Activated CD8-positive, alpha-beta memory T cell treated with anti-CD3 and anti-CD28 coated beads, Interleukin-2, amount 10 ng/mL, durations not matched to agents 7 days and 5 days (primary cell): Measurements from ENCODE around the gene TPGS2. TPM values are rescaled to one million over a fixed set of nuclear protein-coding genes. Genes with fewer than 3 reads are reported as not detected.

ENCODE experiments used
- ATAC-seq: fragments of 150-1000 bp; cut with Tn5 transposase; one replicate; pipeline ENCODE4 v1.10.0; 2021; ENCODE audit warnings: moderate library complexity
- CTCF ChIA-PET: fragments of 350-600 bp; sonication (Branson Sonifier 250); formaldehyde crosslinking; loops from one replicate; lab custom pipeline; 2021; ENCODE audit warnings: antibody characterized with exemption; lab: Charles Lee
- DNase-seq: peaks from one replicate; pipeline ENCODE4 v3.0.0-alpha.2; 2020
- H3K27ac Mint-ChIP-seq: one replicate; pipeline ENCODE4 v1.8.0; 2021; ENCODE audit warnings: mild to moderate bottlenecking, mixed read lengths
- H3K27me3 Mint-ChIP-seq: one replicate; pipeline ENCODE4 v1.8.0; 2021; ENCODE audit warnings: mixed read lengths
- H3K36me3 Mint-ChIP-seq: one replicate; pipeline ENCODE4 v1.8.0; 2021; ENCODE audit warnings: mild to moderate bottlenecking, mixed read lengths
- H3K4me1 Mint-ChIP-seq: one replicate; pipeline ENCODE4 v1.8.0; 2021; ENCODE audit warnings: mixed read lengths
- H3K4me3 Mint-ChIP-seq: one replicate; pipeline ENCODE4 v1.8.0; 2021; ENCODE audit warnings: mild to moderate bottlenecking, moderate library complexity, mixed read lengths
- H3K9me3 Mint-ChIP-seq: one replicate; pipeline ENCODE4 v1.8.0; 2022; ENCODE audit warnings: low read depth, mixed read lengths
- total RNA-seq, 2 experiments: library from RNA; stranded (reverse); gene quantifications; one replicate each; pipeline ENCODE4 v1.2.3, GENCODE V29; 2021

TPGS2 gene
- total RNA-seq, 2 experiments from 2014 or later: 119 to 120 TPM

DNA sequence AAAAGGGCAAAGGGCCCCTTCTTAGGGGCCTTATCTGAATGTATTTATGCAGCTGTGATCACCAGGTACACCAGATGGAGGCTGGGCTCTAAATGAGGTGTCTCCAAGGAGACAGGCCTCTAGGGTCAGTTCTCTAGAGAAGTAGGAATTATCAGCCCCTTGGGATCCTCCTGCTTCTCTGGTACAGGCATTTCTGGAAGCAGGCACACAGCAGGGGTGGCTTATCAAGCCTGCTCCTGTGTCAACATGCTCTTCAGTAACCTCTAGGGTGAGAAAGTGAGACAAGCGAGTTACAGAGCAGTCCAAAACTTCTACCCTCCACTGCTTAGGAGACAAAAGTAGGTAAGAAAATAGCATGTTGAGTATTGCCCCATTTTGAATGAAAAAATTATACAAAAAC lies 13.8 kb downstream of the TPGS2 start:
- Mint-ChIP-seq H3K27ac (no peak overlapping the region), H3K9me3 (no peaks in the 10 kb centered on the region), H3K27me3 (no peaks in the 10 kb centered on the region), H3K36me3 (peaks cover 35% of the 10 kb centered on the region), H3K4me1 (peaks cover 15% of the 10 kb centered on the region), H3K4me3 (no peak overlapping the region)
- DNase-seq (no peak), ATAC-seq (no peak)
- CTCF ChIA-PET: no interaction called here

DNA sequence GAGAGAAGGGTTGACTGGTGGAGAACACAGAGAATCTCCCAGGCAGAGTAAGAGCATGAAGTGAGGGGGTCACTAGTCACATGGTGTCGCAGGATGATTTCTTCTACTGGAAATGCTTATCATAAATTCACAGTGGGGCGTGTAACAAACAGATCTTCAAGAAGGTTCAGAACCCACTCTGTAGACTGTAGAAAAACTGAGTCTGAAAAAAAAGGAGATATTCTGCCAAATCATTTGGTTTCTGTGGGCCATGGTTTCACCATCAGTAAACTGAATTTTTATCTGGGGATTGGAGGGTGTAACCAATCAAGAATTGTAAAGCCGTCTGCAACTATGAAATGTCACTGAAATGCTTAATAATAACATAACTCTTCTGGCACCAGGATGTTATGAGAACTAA lies 15.0 kb downstream of the TPGS2 start:
- DNase-seq (no peak), ATAC-seq (no peak)
- Mint-ChIP-seq H3K9me3 (no peaks in the 10 kb centered on the region), H3K4me1 (peaks cover 18% of the 10 kb centered on the region), H3K4me3 (no peak overlapping the region), H3K27ac (peak overlapping the region; percentile 19), H3K27me3 (no peaks in the 10 kb centered on the region), H3K36me3 (peaks cover 33% of the 10 kb centered on the region)
- CTCF ChIA-PET: interaction anchor here (1.2 kb wide), 1 partner anchor 126 kb away, joined by 3 read pairs; no protein-coding TSS in a partner anchor

DNA sequence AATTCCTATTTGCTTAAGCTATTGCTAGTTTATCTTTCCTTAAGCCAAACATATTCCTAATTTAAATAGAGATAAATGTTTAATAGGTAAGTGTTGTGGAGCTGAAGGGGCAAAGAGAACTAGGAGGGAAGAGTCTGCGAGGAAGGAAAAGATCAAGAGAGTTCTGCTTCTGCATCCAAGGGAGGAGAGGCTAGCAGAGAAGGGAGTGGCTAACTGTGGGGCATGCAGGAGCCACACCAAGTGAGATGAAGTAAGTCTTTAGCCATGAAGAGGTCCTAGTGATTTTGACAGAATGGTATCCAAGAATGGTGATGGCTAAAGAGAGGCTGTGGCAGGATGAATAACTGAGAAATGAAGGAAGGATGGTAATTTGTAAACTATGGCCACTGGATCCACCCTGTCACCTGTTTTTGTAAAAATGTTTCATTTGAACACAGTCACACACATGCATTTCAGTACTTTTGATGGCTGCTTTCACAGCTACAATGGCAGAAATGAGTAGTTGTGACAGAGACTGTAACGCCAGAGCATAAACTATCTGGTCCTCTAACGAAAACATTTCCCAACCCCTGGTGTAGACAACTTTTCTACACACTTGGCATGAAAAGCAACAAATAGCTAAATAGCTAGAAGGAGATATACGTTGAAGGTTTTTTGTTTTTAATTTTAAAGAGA lies 15.6 kb downstream of the TPGS2 start:
- Mint-ChIP-seq H3K36me3 (peaks cover 33% of the 10 kb centered on the region), H3K9me3 (no peaks in the 10 kb centered on the region), H3K4me1 (peaks cover 18% of the 10 kb centered on the region), H3K4me3 (no peak overlapping the region), H3K27me3 (no peaks in the 10 kb centered on the region), H3K27ac (no peak overlapping the region)
- CTCF ChIA-PET: interaction anchor here (1.2 to 3.5 kb wide), 3 partner anchors 16 to 125 kb away, joined by 3 to 15 read pairs (median 4); partner anchors contain the start of genes KIAA1328 and TPGS2
- DNase-seq (no peak), ATAC-seq (no peak)

DNA sequence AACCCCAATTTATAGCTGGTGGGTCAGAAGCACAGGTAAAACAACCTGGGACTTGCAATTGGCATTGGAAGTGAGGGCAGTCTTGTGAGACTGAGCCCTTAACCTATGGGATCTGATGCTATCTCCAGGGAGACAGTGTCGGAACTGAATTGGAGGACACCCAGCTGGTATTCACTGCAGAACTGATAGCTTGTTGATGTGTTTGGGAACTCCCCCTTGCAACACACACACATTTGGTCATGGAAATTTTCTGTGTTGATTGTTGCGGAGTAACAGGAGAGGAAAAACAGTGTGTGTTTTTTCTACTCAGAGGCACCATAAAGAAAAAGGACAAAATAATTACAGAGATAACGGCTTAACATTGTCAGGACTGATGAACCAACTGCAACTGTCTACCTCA lies 16.1 kb downstream of the TPGS2 start:
- Mint-ChIP-seq H3K9me3 (no peaks in the 10 kb centered on the region), H3K36me3 (peaks cover 30% of the 10 kb centered on the region), H3K4me3 (no peak overlapping the region), H3K27ac (no peak overlapping the region), H3K27me3 (no peaks in the 10 kb centered on the region), H3K4me1 (peaks cover 18% of the 10 kb centered on the region)
- ATAC-seq (no peak), DNase-seq (no peak)
- CTCF ChIA-PET: interaction anchor here (1.6 to 3.5 kb wide), 2 partner anchors 16 to 125 kb away, joined by 4 to 15 read pairs; partner anchors contain the start of genes KIAA1328 and TPGS2

DNA sequence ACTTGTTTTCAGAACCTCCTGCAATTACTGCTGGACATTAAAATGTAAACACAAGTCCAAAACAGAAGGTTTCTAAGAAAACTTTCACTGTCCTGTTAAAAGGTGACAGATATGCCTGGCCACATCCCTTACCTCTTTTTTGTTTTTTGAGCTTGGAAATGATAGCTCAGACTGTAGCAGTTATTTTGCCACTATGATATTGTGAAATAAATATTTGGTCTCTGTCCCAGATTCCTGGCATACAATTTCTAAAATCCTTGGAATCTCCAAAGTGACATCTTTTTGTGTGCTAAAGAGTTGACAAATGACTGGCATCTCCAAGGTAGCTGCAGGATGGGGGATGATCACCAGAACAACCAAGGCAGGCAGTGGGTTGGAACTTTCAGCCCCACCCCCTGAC lies 16.8 kb downstream of the TPGS2 start:
- Mint-ChIP-seq H3K9me3 (no peaks in the 10 kb centered on the region), H3K4me1 (peaks cover 18% of the 10 kb centered on the region), H3K27me3 (no peaks in the 10 kb centered on the region), H3K4me3 (no peak overlapping the region), H3K36me3 (peaks cover 32% of the 10 kb centered on the region), H3K27ac (no peak overlapping the region)
- CTCF ChIA-PET: interaction anchor here (1.6 to 3.5 kb wide), 3 partner anchors 12 to 124 kb away, joined by 4 to 15 read pairs (median 5); partner anchors contain the start of genes KIAA1328 and TPGS2
- DNase-seq: no peak
- ATAC-seq: no peak

DNA sequence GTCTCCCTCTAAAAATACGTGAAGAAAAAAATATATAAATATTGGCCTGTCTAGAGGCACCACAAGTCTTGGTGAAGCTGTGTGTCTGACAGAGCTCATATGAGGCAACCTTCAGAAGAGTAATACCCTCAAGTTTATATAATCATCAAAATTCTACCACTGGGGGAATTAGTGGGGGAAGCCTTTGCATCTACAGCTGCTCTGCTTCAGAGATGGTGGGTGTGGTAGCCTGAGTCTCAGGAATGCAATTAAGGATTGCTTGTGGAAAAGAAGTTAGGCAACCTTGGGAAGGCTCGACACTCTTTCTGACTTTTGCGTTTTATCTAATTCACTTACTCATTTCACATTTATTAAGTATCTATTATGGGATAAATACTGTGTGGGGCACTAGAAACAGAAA lies 17.4 kb downstream of the TPGS2 start:
- DNase-seq (no peak), ATAC-seq (no peak)
- Mint-ChIP-seq H3K4me3 (no peak overlapping the region), H3K27me3 (no peaks in the 10 kb centered on the region), H3K27ac (no peak overlapping the region), H3K9me3 (no peaks in the 10 kb centered on the region), H3K4me1 (peaks cover 18% of the 10 kb centered on the region), H3K36me3 (peaks cover 32% of the 10 kb centered on the region)
- CTCF ChIA-PET: interaction anchor here (1.3 to 3.5 kb wide), 4 partner anchors 12 to 123 kb away, joined by 4 to 15 read pairs (median 6); partner anchors contain the start of genes KIAA1328 and TPGS2

DNA sequence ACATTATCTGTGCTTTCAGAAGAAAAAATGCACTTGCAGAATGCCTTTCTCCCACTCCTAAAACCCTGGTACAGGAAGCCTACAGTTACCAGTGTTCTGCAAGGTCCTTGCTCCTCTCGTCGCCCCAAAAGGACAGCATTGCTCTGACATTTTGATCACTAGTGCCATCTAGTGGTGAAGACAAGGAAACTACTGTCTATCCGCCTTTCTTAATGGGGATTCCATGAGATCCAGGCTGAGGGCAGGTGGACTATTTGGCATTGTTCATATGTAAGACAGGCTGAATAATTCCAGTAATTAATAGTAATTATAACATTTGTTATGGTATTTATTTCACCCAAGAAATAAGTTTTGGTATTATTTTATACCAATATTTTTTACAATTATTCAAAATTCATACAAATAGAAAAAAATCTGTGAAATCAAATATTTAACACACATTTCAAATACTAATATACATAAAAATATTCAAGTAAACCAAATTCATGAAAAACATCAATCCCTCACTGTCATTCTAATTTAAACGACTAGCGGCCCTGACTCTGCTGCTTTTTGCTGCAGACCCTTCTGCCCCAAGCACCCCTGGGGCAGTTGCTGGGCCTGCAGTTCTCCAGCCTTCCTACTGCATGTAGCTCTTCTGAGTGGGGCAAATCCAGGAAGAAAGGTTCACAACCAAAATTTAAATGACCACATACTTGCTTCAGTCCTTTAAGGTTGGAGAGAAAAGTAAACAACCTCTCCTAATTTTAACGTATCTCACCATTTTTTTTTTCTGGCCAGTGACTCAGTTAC lies 19.0 kb downstream of the TPGS2 start:
- CTCF ChIA-PET: interaction anchor here (1.3 to 3.5 kb wide), 3 partner anchors 19 to 122 kb away, joined by 6 to 15 read pairs (median 7); partner anchors contain the start of genes KIAA1328 and TPGS2
- Mint-ChIP-seq H3K27ac (peak overlapping the region; percentile 45), H3K4me3 (no peak overlapping the region), H3K27me3 (no peaks in the 10 kb centered on the region), H3K36me3 (peaks cover 36% of the 10 kb centered on the region), H3K9me3 (no peaks in the 10 kb centered on the region), H3K4me1 (peaks cover 18% of the 10 kb centered on the region)
- DNase-seq (peak; percentile 49), ATAC-seq (peak; percentile 94)

DNA sequence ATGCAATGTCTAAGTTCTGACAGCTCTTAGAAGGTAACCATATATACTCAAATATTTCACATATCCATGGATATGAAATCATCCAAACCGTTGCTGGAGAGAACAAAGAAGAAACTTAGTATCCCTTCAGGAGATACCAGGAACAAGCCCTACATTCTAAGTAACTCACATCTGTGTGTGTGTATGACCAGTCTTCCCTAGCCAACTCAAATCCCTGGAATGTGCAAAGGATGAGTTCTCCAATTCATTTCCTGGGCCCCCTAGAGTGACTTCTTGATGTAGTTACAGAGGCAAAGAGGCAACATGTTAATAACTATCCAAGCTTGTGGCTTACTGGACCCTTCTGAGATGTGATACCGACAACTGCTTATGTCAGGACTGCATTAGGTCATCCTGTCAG lies 20.1 kb downstream of the TPGS2 start:
- H3K4me3 Mint-ChIP-seq: no peak overlapping the region
- no peaks in the 10 kb centered on the region for H3K27me3 Mint-ChIP-seq
- H3K9me3 Mint-ChIP-seq: no peaks in the 10 kb centered on the region
- CTCF ChIA-PET: interaction anchor here (1.5 to 2.1 kb wide), 2 partner anchors 121 to 128 kb away, joined by 3 to 6 read pairs; no protein-coding TSS in a partner anchor
- H3K36me3 Mint-ChIP-seq: peaks cover 40% of the 10 kb centered on the region
- no peak for DNase-seq
- peaks cover 11% of the 10 kb centered on the region for H3K4me1 Mint-ChIP-seq
- no peak for ATAC-seq
- H3K27ac Mint-ChIP-seq: no peak overlapping the region

DNA sequence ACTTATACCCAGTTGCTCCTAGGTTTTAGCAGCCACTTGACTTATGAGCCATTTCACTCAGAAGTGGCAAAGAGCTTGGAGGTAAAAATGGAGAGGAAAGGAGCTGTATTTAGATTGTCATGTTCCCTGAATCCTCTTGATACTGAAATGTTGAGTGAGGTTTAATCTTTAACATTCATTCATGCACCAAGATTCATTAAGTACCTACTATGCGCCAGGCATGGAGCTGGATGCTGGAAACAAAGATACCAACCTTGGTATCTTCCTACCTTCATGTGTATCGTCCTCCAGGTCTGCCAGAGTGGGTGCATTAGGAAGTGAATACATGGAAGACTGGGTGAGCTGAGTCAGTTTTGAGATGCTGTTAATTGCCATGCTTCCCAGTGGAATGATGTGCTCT lies 23.7 kb downstream of the TPGS2 start:
- peaks cover 56% of the 10 kb centered on the region for H3K36me3 Mint-ChIP-seq
- H3K27me3 Mint-ChIP-seq: no peaks in the 10 kb centered on the region
- peaks cover 4% of the 10 kb centered on the region for H3K4me1 Mint-ChIP-seq
- DNase-seq: no peak
- CTCF ChIA-PET: no interaction called here
- H3K9me3 Mint-ChIP-seq: no peaks in the 10 kb centered on the region
- ATAC-seq: no peak
- no peak overlapping the region for H3K27ac Mint-ChIP-seq
- no peak overlapping the region for H3K4me3 Mint-ChIP-seq

DNA sequence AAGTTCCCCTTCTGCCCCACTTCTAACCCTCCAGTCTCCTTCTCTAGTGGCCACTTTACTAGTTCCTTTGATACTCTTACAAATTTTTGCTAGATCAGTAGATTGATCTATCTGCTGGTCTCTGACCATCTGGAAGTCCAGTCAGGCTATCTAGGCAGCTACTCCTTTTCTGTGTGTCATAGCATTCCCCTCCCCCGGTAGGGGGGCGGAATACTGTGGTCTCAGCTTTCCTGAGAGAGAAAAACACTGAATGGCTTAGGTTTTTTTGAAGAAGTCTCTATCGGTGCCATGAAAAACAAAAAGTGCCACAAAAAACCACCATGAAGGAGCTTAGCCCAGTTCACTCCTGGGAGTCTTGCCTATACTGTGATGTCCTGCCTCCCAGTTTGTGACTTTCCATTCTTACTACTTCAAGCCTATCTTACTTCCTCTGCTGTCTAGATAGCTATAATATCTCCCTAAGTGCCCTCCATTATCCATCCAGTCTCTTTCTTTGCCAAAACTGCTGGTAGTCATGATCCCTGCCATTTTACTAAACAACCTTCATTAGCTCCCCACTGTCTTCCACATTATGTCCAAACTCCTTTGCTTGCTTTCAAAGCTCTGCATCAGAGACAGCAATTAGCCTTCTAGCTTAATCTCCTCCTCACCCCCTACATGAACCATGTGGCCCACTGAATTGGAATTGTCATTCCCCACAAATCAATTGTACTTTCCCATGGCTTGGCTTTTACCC lies 29.9 kb downstream of the TPGS2 start:
- ATAC-seq (no peak), DNase-seq (no peak)
- no peak overlapping the region for H3K4me3 Mint-ChIP-seq
- H3K27ac Mint-ChIP-seq: no peak overlapping the region
- H3K4me1 Mint-ChIP-seq: no peaks in the 10 kb centered on the region
- H3K9me3 Mint-ChIP-seq: no peaks in the 10 kb centered on the region
- H3K27me3 Mint-ChIP-seq: no peaks in the 10 kb centered on the region
- peaks cover 62% of the 10 kb centered on the region for H3K36me3 Mint-ChIP-seq
- CTCF ChIA-PET: no interaction called here

DNA sequence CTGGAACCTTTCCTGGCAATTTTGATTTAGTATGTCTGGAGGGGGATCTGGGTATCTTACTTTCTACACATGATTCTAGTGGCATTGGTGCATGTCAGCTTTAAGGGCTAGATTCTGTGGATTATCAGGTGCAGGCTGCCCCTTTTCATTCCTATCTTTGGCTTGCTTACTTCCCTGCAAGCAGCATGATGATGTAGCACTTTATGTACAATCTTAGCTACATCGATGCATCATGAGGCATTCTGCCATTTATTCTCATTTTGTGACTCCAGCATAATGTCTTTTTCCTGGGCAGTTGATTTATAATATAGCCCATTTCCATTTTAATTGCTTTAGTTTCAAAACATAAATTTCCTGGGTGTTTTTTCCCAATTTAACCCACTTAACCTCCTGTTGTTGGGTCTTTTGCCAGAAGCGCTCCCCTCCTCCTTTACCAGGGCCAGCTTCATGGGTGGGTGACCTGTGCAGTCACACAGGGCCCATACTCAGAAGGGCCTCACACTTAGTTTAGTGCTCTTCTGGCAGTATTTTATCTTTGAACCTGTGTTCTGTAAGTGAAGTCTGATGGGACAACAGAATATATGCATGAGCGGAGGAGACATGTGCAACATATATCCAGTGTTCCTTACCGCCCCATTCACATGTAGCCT lies 36.0 kb downstream of the TPGS2 start:
- peaks cover 2% of the 10 kb centered on the region for H3K9me3 Mint-ChIP-seq
- no peaks in the 10 kb centered on the region for H3K4me1 Mint-ChIP-seq
- no peaks in the 10 kb centered on the region for H3K27me3 Mint-ChIP-seq
- CTCF ChIA-PET: no interaction called here
- ATAC-seq (no peak), DNase-seq (no peak)
- H3K36me3 Mint-ChIP-seq: peaks cover 70% of the 10 kb centered on the region
- H3K4me3 Mint-ChIP-seq: no peak overlapping the region
- no peak overlapping the region for H3K27ac Mint-ChIP-seq

DNA sequence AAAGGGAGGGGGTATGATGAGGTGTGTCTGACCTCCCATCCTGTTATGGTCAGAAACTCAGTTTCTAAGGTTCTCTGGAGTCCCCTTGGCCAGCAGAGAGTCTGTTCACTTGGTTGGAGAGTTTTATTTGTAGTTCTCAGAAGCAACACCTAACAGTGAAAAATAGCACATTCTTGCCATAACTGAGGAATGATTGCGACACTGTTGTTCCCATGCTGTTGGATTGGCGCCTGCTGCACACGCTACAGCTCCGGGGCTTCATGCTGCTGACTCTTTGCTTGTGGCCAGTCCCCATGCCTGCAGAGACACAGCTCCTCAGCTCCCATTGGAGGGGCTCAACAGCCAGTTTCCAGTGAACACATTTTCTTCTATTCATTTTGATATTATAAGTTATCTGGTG lies 42.1 kb downstream of the TPGS2 start:
- Mint-ChIP-seq H3K27me3 (no peaks in the 10 kb centered on the region), H3K4me3 (no peak overlapping the region), H3K27ac (no peak overlapping the region), H3K36me3 (peaks cover 32% of the 10 kb centered on the region), H3K4me1 (no peaks in the 10 kb centered on the region), H3K9me3 (peaks cover 2% of the 10 kb centered on the region)
- DNase-seq: no peak
- ATAC-seq: no peak
- CTCF ChIA-PET: no interaction called here

DNA sequence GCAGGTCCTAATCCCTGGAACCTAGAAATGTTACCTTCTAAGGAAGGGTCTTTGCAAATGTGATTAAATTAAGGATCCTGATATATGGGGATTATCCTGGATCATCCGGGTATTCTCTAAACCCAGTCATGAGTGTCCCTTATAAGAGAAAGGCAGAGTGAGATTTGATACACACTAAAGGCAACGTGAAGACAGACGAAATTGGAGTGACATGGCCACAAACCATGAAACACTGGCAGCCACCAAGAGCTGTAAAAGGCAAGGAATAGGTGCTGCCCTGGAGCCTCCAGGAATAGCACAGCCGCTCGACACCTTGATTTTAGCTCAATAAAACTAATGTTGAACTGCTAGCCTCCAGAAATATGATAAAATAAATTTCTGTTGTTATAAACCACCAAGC lies 45.0 kb downstream of the TPGS2 start:
- Mint-ChIP-seq H3K4me3 (no peak overlapping the region), H3K27ac (no peak overlapping the region), H3K4me1 (no peaks in the 10 kb centered on the region), H3K27me3 (no peaks in the 10 kb centered on the region), H3K9me3 (no peaks in the 10 kb centered on the region), H3K36me3 (peaks cover 9% of the 10 kb centered on the region)
- ATAC-seq (no peak), DNase-seq (no peak)
- CTCF ChIA-PET: no interaction called here
